Fibroblast of mammary gland (primary cell): ENCODE measurements around the gene PLD1.

Source experiments
- DNase-seq: peaks from one replicate; pipeline ENCODE4 v3.0.0-alpha.2; 2010; ENCODE audit warnings: low read depth
- H3K4me3 ChIP-seq: 2 replicates; pipeline ENCODE4 v1.5.1; 2011; ENCODE audit warnings: low read depth, mild to moderate bottlenecking, low read length, moderate library complexity; ENCODE audit not compliant: control insufficient read depth
- TF ChIP-seq, protein P1 (sequence below): conservative IDR thresholded peaks from 2 replicates; pipeline ENCODE4 v1.5.1; 2011; ENCODE audit warnings: low read depth, low read length, inconsistent platforms; ENCODE audit not compliant: control insufficient read depth, insufficient read depth

Gene PLD1

DNA sequence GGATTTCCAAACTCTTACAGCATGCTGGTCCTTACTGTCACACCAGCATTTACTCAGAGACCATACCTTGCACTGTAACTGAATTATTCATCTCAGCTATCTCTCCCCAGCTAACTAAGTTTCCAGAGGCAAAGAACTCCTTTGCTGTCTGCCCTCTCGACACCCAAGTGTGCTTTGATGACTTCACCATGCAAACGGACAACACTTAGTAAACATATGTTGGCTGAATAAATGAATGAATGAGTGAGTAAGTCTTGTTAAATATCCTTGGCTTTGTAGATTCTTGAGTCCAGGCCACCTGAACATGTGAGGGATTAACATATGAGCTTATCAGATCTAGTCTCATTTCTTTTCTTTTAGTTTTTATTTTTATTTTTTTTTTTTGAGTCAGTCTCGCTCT is 138.2 kb downstream of the PLD1 start:
- no peak overlapping the region for H3K4me3 ChIP-seq
- DNase-seq: no peak
- TF ChIP-seq, protein P1, sequence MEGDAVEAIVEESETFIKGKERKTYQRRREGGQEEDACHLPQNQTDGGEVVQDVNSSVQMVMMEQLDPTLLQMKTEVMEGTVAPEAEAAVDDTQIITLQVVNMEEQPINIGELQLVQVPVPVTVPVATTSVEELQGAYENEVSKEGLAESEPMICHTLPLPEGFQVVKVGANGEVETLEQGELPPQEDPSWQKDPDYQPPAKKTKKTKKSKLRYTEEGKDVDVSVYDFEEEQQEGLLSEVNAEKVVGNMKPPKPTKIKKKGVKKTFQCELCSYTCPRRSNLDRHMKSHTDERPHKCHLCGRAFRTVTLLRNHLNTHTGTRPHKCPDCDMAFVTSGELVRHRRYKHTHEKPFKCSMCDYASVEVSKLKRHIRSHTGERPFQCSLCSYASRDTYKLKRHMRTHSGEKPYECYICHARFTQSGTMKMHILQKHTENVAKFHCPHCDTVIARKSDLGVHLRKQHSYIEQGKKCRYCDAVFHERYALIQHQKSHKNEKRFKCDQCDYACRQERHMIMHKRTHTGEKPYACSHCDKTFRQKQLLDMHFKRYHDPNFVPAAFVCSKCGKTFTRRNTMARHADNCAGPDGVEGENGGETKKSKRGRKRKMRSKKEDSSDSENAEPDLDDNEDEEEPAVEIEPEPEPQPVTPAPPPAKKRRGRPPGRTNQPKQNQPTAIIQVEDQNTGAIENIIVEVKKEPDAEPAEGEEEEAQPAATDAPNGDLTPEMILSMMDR: no peak

DNA sequence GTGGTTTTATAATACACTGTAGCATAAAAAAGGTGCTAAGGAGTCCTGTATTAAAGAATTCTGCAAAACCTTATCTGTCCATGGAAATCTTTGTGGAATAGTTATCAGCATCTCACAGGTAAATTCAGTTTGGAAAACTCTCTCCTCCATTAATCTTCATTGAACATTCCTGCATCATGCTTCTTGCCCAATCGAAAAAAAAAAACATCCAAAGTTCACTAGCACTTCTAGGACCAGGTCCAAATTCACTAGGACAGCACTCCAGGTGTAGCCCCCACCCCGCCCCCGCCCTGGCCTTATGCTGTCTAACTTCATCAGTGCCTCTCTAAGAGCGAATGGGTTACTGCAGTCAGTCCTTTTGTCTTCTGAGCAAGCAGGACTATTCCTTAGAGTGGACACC is 138.6 kb downstream of the PLD1 start:
- H3K4me3 ChIP-seq: no peak overlapping the region
- TF ChIP-seq, protein P1: no peak
- no peak for DNase-seq

DNA sequence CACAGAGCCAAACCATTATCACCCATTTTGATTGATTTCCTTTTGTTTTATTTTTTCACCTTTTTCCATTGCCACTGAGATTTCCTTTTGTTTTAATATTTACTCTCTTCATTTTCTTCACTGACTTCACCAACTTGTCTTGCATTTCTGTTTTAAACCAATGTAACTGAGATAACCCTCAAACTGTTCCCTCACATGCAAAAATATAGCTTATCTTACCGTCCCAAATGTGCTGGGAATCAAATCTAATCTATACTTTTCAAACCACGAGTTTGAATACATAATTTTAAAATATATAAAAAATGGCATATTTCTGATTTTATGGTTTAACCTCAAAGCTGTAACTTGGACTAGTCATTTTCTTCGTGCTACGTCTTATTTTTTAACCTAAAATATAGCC is 143.8 kb downstream of the PLD1 start:
- H3K4me3 ChIP-seq: no peak overlapping the region
- no peak for DNase-seq
- TF ChIP-seq, protein P1: no peak

DNA sequence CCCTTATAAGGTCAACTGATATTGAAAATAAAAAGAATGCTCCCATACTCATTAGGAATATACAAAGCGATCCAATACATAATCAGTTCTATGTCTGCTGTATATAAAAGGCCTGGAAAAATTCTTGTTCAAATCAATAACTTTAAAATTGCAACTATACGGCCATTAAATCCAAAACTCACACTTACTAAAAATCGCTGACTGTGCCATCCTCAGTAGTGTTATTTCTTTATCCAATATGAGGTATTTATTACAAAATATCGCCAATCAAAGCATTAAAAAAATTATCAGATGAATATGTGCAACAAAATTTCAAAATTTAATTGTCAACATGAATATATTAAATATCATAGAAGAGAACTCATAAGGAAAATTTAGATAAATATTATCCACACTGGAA is 146.5 kb downstream of the PLD1 start:
- no peak overlapping the region for H3K4me3 ChIP-seq
- DNase-seq: no peak
- TF ChIP-seq, protein P1: no peak

DNA sequence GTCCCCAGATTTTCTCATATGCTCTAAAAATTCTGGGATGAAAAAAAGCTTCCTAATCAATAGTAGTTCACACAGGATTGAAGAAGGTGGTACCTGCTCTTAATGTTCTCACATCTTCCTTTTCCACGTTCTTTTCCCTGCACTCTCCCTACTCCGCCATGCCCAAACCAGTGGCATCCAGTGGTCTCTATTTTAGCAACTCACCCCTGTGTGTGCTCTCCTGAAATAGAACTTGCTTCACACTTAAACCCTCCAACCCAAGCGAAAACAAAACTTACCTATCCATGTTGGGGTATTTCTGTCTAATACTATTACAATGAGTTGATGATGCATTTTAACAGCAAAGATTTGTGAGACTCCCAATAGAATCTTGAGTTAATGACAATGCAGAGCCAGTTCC is 148.8 kb downstream of the PLD1 start:
- TF ChIP-seq, protein P1: no peak
- no peak for DNase-seq
- H3K4me3 ChIP-seq: no peak overlapping the region

DNA sequence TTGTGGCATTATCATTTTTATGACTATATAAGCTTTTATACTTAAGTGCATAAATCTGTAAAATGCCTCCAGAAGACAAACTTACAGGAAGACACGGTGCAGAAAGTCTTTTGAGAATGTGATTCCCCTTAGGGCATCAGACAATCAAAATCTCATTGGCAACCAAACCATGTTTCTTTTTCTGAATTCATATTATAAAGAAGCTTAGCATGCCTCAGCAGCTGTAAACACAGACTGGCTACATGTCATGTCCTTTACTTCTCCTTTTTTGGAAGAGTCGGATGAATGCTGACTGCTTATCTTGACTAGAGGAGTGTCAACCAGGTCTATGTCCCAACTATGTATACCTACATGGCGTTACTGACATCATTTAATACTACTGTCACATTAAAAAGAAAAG is 150.1 kb downstream of the PLD1 start:
- DNase-seq: no peak
- TF ChIP-seq, protein P1: no peak
- no peak overlapping the region for H3K4me3 ChIP-seq

DNA sequence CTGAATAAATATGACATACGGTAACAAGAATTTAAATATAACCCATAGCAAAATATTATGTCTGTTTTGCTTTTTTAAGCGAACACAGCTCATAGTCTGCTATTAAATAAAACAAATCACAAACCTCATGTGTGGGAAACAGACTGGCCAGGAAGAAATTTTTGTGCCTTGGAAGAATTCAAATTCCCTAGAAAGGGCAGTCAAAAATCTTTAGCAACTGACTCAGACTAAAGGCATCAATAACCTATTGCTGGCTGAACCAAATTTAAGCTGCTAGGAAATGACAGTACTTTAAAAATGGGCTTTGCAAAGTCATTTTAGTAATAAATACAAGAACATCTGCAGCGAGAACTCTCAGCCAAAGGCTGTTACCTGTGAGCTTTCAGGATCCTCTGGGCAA is 151.4 kb downstream of the PLD1 start:
- no peak for DNase-seq
- TF ChIP-seq, protein P1: no peak
- H3K4me3 ChIP-seq: no peak overlapping the region
